HG03025 (cell line): ENCODE measurements around the gene CCDC33.

ENCODE experiments used
- ATAC-seq: cut with Tn5 transposase; IDR thresholded peaks from one replicate; pipeline ENCODE4 v1.9.1; 2021; ENCODE audit warnings: mild to moderate bottlenecking, moderate library complexity; ENCODE audit not compliant: unreplicated experiment, low FRiP score

Gene CCDC33

GRCh38 chr15:74307827-74308811 lies 72.0 kb downstream of the CCDC33 start:
- ATAC-seq, result no peak

- ATAC-seq, result no peak
These were observed 75.8 kb downstream of the CCDC33 start for GRCh38 chr15:74311734-74312444.

- no peak for ATAC-seq
These were observed 76.4 kb downstream of the CCDC33 start for GRCh38 chr15:74312445-74313007.

DNA sequence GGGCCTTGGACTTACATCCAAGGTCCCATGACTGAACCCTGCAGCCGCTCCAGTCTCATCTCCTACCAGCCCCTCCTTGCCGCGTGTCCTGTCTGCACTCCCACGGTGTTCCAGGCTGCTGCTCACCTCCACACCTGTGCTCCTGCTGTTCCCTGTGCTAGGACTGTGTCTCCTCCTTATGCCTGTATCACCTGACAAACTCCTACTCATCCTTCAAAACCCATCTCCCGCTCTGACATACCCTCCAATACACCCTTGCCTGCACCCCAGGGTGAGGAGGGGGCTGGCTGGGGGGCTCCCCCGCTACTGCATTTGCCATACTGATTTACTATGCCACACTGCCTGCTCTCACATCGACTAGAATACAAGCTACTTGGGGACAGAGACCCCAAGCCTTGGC lies 77.8 kb downstream of the CCDC33 start:
- ATAC-seq, result no peak

DNA sequence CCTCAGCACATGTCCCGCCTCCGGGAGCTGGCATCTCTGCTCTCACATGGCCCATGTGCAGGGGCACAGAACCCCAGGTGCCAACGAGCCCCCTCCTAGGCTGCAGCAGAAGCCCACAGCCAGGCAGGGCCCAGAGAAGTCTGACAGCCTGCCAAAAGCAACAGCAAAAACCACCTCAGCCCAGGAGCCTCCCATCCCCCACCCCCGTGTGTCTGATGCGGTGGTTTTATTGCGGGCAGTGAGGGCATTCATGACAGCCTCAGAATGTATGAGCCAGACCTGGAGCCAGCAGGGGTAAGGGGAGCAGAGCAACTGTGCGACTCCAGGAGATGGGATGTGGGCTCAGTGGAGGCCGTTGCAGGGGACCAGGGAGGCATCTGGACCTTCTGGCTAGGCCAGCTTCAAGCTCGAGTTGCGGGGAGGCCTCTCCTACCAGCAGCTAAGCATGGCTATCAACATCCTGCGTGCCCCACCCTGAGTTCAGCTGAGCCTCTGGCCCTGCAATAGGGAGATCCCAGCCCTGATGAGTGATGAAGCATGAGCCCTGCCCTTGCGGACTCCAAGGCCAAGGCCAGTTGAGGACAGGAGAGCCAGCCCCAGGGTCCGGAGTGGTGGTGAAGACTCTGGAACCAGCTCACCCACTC lies 78.8 kb downstream of the CCDC33 start:
- no peak for ATAC-seq

DNA sequence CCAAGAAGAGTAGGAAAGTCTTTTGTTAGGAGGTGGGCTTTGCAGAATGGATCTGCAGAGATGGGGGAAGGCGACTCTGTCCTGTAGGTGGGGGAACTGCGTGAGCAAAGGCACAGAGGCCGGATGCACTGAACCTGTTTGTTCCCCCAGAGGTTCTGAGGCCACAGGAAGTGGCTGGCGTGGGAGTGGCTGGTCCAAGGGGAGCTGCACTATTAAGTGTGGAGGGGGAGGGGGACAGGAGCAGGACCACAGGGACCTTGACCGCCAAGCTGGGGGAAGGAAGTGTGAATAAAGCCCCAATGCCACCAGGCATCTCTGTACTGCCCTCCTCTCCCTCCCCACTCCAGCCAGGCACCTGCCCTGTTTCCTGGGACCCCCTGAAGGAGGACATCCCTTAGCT lies 79.5 kb downstream of the CCDC33 start:
- ATAC-seq, result no peak

- no peak for ATAC-seq
These were observed 80.0 kb downstream of the CCDC33 start for GRCh38 chr15:74316141-74316540.

DNA sequence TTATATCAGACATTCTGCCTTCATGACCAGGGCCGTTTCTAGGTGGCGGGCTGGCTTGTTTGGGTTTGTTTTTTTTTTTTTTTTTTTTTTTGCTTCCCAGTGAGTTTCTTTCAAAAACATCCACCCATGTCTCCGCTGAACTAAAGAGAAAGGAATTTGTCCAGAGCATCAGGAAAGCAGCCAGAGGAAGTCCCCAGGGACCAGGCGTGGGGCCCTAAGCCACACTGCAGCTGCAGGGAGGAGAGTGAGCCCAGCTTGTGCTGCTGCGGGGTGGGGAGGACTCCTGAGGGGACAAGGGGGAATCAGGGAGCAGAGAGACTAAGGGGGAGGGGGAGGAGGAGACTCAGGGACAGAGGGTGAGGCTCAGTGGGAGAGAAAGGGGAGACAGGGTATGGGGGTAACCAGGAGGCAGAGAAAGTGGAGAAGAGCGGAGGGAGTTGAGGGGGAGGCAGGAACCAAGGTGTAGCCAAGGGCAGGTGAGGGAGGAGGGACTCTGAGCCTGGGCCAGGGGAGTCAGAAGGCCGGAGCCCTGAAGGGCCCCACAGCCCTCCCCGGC lies 81.8 kb downstream of the CCDC33 start:
- no peak for ATAC-seq

DNA sequence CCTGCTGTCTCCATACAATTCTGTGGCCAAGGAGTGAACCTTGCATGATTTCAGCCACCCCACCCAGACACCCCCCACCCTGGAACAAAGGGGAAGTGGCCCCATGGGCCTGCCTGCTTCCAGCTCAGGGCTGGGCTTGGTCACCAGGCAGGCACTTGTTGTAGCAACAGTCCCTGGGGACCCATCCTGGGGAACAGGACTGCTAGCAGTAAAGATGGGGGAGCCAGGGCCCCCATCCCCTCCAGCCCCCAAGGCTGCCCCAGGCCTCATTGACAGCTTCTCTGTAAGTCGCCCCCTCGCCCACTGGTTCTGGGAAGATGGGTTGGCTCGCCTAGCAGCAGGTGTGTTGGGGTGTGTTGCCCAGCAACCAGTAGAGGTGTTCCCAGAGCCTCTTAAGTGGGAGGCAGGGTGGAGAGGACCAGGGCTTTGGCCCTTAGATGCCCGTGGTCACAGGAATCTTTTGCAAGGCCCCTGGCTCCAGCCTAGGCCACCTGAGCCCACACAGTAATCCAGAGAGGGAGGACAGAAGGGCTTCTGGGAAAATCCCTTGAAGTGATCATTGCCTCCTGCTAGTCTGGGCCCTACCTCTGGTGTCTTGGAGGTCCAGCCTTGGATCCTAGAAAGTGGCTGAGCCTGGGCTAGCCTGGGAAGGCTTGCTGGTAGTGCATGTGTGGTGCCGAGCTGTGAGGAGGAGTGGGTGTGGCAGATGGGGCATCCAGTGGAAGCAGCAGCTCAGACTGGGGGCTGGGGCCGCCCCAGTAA lies 82.4 kb downstream of the CCDC33 start:
- no peak for ATAC-seq

DNA sequence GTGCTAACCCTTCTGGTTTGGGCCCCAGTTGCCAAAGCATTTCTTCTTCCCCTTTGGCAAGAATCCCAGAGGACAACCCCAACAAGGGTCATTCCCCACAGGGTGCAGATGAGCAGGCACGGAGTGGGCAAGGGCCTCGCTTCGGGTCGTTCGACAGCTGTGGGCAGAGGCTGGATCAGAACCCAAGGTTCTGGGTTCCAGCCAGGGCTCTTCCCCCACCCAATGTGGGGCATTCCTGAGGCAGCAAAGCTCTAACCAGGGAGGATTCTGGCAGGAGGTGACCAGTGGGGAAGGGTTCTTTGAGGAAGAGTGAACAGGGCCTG lies 83.0 kb downstream of the CCDC33 start:
- ATAC-seq, result no peak

GRCh38 chr15:74319596-74320351 lies 83.6 kb downstream of the CCDC33 start:
- ATAC-seq, result no peak

DNA sequence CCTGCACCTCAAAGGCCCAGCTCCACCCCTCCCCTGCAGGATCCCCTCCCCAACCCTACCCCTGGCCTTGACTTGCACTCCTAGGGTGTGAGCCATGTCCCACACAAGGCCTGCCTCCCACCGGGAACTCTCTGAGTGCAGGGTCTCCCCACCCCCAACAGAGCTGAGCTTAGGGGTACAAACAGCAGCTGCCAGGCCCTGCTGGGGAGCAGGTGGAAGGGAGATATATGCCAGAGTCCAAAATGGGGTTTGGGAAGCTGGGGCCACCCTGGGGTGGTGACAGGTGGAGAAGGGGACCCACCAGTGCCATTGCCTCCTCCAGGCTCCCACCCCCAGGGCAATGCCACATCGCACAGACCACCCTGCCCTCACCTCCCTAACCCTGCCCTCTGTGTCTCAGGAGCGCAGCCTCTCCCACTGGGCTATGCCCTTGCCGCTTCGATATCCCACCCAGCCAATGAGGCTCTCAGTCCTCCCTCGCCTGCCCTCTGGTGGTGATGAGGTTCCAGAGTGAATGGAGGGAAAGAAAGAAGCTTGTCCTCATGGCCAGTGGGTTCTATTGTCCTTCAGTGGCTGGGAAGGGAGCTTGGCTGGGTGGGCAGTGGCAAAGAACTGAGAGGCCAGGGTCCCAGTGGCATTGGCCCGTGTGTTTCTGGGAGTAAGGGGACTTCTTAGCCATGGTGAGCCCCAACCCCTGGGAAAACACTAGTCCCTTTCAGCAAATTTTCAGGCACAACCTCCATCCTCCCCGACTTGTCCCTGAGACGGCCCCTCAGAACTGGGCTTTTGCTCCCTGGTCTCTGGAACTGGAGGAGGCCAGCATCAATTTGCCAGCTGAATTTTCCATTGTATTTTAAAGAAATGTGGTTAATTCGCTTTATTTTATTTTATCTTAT lies 84.5 kb downstream of the CCDC33 start:
- ATAC-seq, result no peak

GRCh38 chr15:74322558-74323180 lies 86.5 kb downstream of the CCDC33 start:
- no peak for ATAC-seq

GRCh38 chr15:74324714-74325113 lies 88.6 kb downstream of the CCDC33 start:
- ATAC-seq, result no peak

DNA sequence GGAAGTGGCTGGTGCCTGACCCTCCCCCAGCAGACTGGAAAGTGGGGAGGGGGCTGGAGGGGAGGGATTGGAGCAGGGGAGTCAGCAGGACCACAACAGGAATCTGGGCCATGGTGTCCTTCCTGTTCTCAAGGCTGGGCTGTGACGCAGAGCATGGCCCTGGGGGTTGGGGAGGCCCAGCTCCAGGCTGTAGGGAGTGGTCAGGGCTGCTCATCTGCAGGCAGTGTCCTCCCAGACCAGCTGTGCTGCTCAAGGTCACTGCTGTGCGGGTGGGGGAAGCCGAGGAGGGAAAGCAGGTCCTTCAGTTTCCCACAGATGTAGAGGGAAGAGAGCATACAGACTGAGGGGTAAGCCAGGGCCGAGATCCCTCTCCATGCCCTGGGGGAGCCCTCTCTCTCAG lies 90.6 kb downstream of the CCDC33 start:
- ATAC-seq, result no peak

DNA sequence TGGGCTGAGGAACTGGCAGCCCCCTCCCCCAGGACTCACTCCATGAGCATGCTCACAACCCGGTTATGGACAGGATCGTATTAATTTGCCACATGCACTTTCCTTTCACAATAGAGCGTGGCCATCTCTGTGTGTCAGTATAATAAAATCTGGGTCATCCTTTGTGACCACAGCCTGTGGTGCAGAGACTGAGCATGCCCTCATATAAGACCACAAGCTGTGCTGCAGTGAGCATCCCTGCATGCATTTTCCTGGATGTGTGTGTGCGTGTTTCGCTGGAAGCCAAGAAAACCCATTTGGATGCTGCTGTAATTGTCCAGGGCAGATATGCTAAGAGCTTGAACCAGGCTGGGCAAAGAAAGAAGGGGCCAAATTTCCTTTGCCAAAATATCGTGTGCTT lies 91.6 kb downstream of the CCDC33 start:
- no peak for ATAC-seq

GRCh38 chr15:74328331-74329056 lies 92.4 kb downstream of the CCDC33 start:
- ATAC-seq, result no peak
